Measurements from ENCODE around the gene ZC3H18. TPM values are rescaled to one million over a fixed set of nuclear protein-coding genes. Genes with fewer than 3 reads are reported as not detected.

The ZC3H18 gene
- total RNA-seq, 1 donor from 2014 or later: 88.5 TPM

- peaks cover 26% of the 10 kb centered on the region for H3K4me1 Mint-ChIP-seq
- no peaks in the 10 kb centered on the region for H3K27me3 Mint-ChIP-seq (ENCODE audit: low read depth)
- peak overlapping the region; percentile 81 for H3K27ac Mint-ChIP-seq (ENCODE audit: unreplicated experiment)
- no peak overlapping the region for H3K4me3 Mint-ChIP-seq
- TF ChIP-seq, protein P1, sequence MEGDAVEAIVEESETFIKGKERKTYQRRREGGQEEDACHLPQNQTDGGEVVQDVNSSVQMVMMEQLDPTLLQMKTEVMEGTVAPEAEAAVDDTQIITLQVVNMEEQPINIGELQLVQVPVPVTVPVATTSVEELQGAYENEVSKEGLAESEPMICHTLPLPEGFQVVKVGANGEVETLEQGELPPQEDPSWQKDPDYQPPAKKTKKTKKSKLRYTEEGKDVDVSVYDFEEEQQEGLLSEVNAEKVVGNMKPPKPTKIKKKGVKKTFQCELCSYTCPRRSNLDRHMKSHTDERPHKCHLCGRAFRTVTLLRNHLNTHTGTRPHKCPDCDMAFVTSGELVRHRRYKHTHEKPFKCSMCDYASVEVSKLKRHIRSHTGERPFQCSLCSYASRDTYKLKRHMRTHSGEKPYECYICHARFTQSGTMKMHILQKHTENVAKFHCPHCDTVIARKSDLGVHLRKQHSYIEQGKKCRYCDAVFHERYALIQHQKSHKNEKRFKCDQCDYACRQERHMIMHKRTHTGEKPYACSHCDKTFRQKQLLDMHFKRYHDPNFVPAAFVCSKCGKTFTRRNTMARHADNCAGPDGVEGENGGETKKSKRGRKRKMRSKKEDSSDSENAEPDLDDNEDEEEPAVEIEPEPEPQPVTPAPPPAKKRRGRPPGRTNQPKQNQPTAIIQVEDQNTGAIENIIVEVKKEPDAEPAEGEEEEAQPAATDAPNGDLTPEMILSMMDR (conservative IDR thresholded peaks at IDR 0.05): no peak
- DNase-seq (ENCODE audit: low read depth, low spot score): no peak
- no peaks in the 10 kb centered on the region for H3K9me3 Mint-ChIP-seq
- H3K36me3 Mint-ChIP-seq (ENCODE audit: low read depth): peaks cover 16% of the 10 kb centered on the region
Measured at GRCh38 chr16:88593061-88593460, 22.9 kb downstream of the ZC3H18 start.

- TF ChIP-seq, protein P1 (conservative IDR thresholded peaks at IDR 0.05): no peak
- Mint-ChIP-seq H3K9me3 (no peaks in the 10 kb centered on the region), H3K36me3 (ENCODE audit: low read depth) (peaks cover 16% of the 10 kb centered on the region), H3K4me3 (no peak overlapping the region), H3K27me3 (ENCODE audit: low read depth) (no peaks in the 10 kb centered on the region), H3K27ac (ENCODE audit: unreplicated experiment) (peak overlapping the region; percentile 81), H3K4me1 (peaks cover 26% of the 10 kb centered on the region)
- DNase-seq (ENCODE audit: low read depth, low spot score): no peak
Measured at GRCh38 chr16:88593489-88593888, 23.3 kb downstream of the ZC3H18 start.

DNA sequence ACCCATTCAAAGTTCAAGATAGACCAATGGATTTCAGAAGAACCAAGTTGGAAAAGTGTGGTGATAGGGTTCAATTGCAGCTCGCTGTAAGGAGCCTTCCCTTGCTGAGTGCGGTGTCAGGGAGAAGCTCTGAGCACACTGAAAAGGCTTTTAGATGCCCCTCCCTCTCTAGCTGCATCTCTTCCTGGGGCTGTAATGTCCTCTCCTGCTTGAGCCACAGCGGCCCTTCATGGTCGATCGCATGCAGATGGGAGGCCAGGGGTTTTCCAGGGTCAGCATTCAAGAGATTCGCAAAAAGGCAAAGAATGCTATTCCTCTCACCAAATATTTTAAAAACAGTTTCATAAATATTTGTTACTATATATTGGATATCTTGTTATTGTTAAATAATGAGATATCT, 23.7 kb downstream of the ZC3H18 start:
- H3K4me1 Mint-ChIP-seq: peaks cover 26% of the 10 kb centered on the region
- H3K4me3 Mint-ChIP-seq: no peak overlapping the region
- peaks cover 16% of the 10 kb centered on the region for H3K36me3 Mint-ChIP-seq (ENCODE audit: low read depth)
- DNase-seq (ENCODE audit: low read depth, low spot score): no peak
- TF ChIP-seq, protein P1 (conservative IDR thresholded peaks at IDR 0.05): no peak
- no peak overlapping the region for H3K27ac Mint-ChIP-seq (ENCODE audit: unreplicated experiment)
- H3K9me3 Mint-ChIP-seq: no peaks in the 10 kb centered on the region
- no peaks in the 10 kb centered on the region for H3K27me3 Mint-ChIP-seq (ENCODE audit: low read depth)

DNA sequence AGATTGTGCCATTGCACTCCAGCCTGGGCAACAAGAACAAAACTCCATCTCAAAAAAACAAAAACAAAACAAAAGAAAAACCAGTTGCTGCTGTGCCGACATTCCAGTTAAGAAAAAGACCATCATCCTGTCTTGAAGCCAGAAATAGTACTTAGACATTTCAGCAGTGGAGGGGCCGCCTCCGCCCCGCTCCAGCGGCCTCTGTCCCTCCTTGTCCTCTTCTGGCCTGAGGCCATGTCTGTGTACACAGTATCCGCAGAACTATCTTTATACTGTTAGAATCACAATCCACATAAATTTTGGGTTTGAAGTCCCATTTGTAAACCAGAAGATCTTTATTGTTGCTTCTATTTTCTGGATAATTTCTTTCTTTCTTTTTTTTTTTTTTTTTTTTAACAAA, 24.9 kb downstream of the ZC3H18 start:
- no peak overlapping the region for H3K27ac Mint-ChIP-seq (ENCODE audit: unreplicated experiment)
- no peaks in the 10 kb centered on the region for H3K9me3 Mint-ChIP-seq
- H3K27me3 Mint-ChIP-seq (ENCODE audit: low read depth): no peaks in the 10 kb centered on the region
- H3K4me1 Mint-ChIP-seq: peaks cover 26% of the 10 kb centered on the region
- H3K4me3 Mint-ChIP-seq: no peak overlapping the region
- H3K36me3 Mint-ChIP-seq (ENCODE audit: low read depth): peaks cover 8% of the 10 kb centered on the region
- no peak for DNase-seq (ENCODE audit: low read depth, low spot score)
- TF ChIP-seq, protein P1 (conservative IDR thresholded peaks at IDR 0.05): no peak

- TF ChIP-seq, protein P1 (conservative IDR thresholded peaks at IDR 0.05): no peak
- Mint-ChIP-seq H3K27me3 (ENCODE audit: low read depth) (no peaks in the 10 kb centered on the region), H3K4me3 (no peak overlapping the region), H3K36me3 (ENCODE audit: low read depth) (peaks cover 11% of the 10 kb centered on the region), H3K27ac (ENCODE audit: unreplicated experiment) (no peak overlapping the region), H3K9me3 (no peaks in the 10 kb centered on the region), H3K4me1 (peaks cover 26% of the 10 kb centered on the region)
- no peak for DNase-seq (ENCODE audit: low read depth, low spot score)
Measured at GRCh38 chr16:88595921-88596320, 25.7 kb downstream of the ZC3H18 start.

- Mint-ChIP-seq H3K27ac (ENCODE audit: unreplicated experiment) (no peak overlapping the region), H3K27me3 (ENCODE audit: low read depth) (no peaks in the 10 kb centered on the region), H3K4me1 (peaks cover 26% of the 10 kb centered on the region), H3K36me3 (ENCODE audit: low read depth) (peaks cover 11% of the 10 kb centered on the region), H3K9me3 (no peaks in the 10 kb centered on the region), H3K4me3 (no peak overlapping the region)
- no peak for DNase-seq (ENCODE audit: low read depth, low spot score)
- TF ChIP-seq, protein P1 (conservative IDR thresholded peaks at IDR 0.05): no peak
Measured at GRCh38 chr16:88596483-88596882, 26.3 kb downstream of the ZC3H18 start.

All from neural crest cell (in vitro differentiated cells).